ENCODE measurements around the gene HS6ST2.

DNA sequence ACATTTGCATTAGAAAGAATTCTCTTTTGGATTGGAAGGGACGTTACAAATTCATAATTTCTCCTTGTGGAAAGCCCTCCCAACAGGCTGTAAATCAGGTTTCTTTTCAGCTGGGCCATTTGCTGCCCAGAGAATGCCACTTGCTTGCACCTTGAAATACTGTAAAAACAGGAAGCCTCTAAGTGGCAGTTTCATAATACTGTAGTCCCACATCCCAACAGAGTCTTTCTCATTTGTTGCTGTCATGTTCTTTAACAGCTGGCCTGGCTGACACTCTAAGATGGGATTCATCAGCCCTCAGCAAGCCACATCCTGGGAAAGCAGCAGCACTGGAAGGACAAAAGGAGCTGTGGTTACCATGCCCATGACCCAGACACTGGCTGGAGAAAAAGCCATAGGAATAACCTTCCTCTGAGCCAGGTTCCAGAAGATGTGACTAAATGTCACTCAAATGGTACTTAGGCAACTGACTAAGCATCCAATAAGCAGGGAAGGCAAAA is 247.7 kb downstream of the HS6ST2 start:
- TF ChIP-seq, protein P1, sequence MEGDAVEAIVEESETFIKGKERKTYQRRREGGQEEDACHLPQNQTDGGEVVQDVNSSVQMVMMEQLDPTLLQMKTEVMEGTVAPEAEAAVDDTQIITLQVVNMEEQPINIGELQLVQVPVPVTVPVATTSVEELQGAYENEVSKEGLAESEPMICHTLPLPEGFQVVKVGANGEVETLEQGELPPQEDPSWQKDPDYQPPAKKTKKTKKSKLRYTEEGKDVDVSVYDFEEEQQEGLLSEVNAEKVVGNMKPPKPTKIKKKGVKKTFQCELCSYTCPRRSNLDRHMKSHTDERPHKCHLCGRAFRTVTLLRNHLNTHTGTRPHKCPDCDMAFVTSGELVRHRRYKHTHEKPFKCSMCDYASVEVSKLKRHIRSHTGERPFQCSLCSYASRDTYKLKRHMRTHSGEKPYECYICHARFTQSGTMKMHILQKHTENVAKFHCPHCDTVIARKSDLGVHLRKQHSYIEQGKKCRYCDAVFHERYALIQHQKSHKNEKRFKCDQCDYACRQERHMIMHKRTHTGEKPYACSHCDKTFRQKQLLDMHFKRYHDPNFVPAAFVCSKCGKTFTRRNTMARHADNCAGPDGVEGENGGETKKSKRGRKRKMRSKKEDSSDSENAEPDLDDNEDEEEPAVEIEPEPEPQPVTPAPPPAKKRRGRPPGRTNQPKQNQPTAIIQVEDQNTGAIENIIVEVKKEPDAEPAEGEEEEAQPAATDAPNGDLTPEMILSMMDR (IDR thresholded peaks at IDR 0.05), result no peak
- TF ChIP-seq POLR2AphosphoS5 (IDR thresholded peaks at IDR 0.05) (no peak), EP300 (IDR thresholded peaks at IDR 0.05; ENCODE audit: low read depth) (no peak)
